Natural killer cell (primary cell): Measurements from ENCODE around the gene NRBF2. TPM values are rescaled to one million over a fixed set of nuclear protein-coding genes. Genes with fewer than 3 reads are reported as not detected.

Experiments
- ATAC-seq, 3 donors: fragments of 150-1000 bp in 2 of 3; fragments of 200-7000 bp in 1 of 3; cut with Tn5 transposase; 1 replicate in 1 of 3; 2 replicates in 2 of 3; pipeline ENCODE4 v1.10.0; 2021; ENCODE audit warnings: mild to moderate bottlenecking in 2 of 3, moderate library complexity in 2 of 3
- DNase-seq, 2 donors: peaks; one replicate each; pipeline versions ENCODE4 v3.0.0 to v3.0.0-alpha.2; 2013 to 2021; ENCODE audit warnings: mixed read lengths in 1 of 2
- H3K27ac ChIP-seq: one replicate; pipeline ENCODE4 v1.5.1; 2013; ENCODE audit warnings: mild to moderate bottlenecking, low read length
- H3K27me3 ChIP-seq: one replicate; pipeline ENCODE4 v1.6.1; 2013; ENCODE audit warnings: low read length; ENCODE audit not compliant: control insufficient read depth, insufficient read depth
- H3K36me3 ChIP-seq: one replicate; pipeline ENCODE4 v1.6.1; 2013; ENCODE audit warnings: low read length; ENCODE audit not compliant: control insufficient read depth, insufficient read depth
- H3K4me1 ChIP-seq: one replicate; pipeline ENCODE4 v1.6.1; 2013; ENCODE audit warnings: low read length; ENCODE audit not compliant: control insufficient read depth, insufficient read depth
- H3K4me3 ChIP-seq: one replicate; pipeline ENCODE4 v1.5.1; 2013; ENCODE audit warnings: low read length
- H3K9me3 ChIP-seq: one replicate; pipeline ENCODE4 v1.6.1; 2013; ENCODE audit warnings: low read length; ENCODE audit not compliant: control insufficient read depth, insufficient read depth
- H3K27ac Mint-ChIP-seq, 2 donors: one replicate each; pipeline ENCODE4 v1.8.0; 2022; ENCODE audit warnings: mild to moderate bottlenecking in 2 of 2, mixed read lengths in 2 of 2, moderate library complexity in 1 of 2
- H3K27me3 Mint-ChIP-seq, 2 donors: one replicate each; pipeline ENCODE4 v1.8.0; 2022; ENCODE audit warnings: low read depth in 2 of 2, mixed read lengths in 2 of 2
- H3K36me3 Mint-ChIP-seq: one replicate; pipeline ENCODE4 v1.8.0; 2022; ENCODE audit warnings: mixed read lengths
- H3K4me1 Mint-ChIP-seq, 2 donors: one replicate each; pipeline ENCODE4 v1.8.0; 2022; ENCODE audit warnings: mixed read lengths in 2 of 2
- H3K4me3 Mint-ChIP-seq: one replicate; pipeline ENCODE4 v1.8.0; 2022; ENCODE audit warnings: mild to moderate bottlenecking, moderate library complexity, mixed read lengths
- H3K9me3 Mint-ChIP-seq, 2 donors: one replicate each; pipeline ENCODE4 v1.8.0; 2022; ENCODE audit warnings: mixed read lengths in 2 of 2
- CTCF ChIP-seq: fragments of 200-600 bp; IDR thresholded peaks from one replicate; pipeline ENCODE4 v1.8.0; 2022; ENCODE audit warnings: antibody characterized with exemption
- WGBS: methylation state at CpG from one replicate; pipeline ENCODE4 v1.1.7; 2013; ENCODE audit warnings: missing lambda C conversion rate; ENCODE audit not compliant: insufficient coverage; 5-methylcytosine and 5-hydroxymethylcytosine counted together
- intact Hi-C: fragments of 100-400 bp; cut with micrococcal nuclease; formaldehyde crosslinking; loops from one replicate; pipeline ENCODE4 v1.14.2; 2022
- total RNA-seq, 4 donors: library from RNA; stranded (reverse); fragments of 120-200 nt in 1 of 4; gene quantifications; one replicate each; pipeline versions ENCODE4 v1.2.3 to v1.2.4, GENCODE V29; 2013 to 2022

NRBF2 gene
- total RNA-seq, 3 donors from 2014 or later (not counting 1 experiment from before 2014, with no cell fraction given): 17.7 to 21.3 (median 18.2) TPM

- H3K4me1 ChIP-seq: no peaks in the 10 kb centered on the region
- intact Hi-C loops: no loop called here
- H3K36me3 Mint-ChIP-seq: peaks cover 12% of the 10 kb centered on the region
- H3K36me3 ChIP-seq: peaks cover 76% of the 10 kb centered on the region
- no peaks in the 10 kb centered on the region for H3K27me3 Mint-ChIP-seq
- H3K27ac Mint-ChIP-seq: no peak overlapping the region
- no peak for ATAC-seq
- no peak overlapping the region for H3K4me3 Mint-ChIP-seq
- TF ChIP-seq CTCF: no peak
- WGBS: 94% methylated on average over 1 of the region's 2 CpGs
- H3K4me1 Mint-ChIP-seq: peaks cover 0 to 4% of the 10 kb centered on the region in 2 donors
- H3K9me3 ChIP-seq: no peaks in the 10 kb centered on the region
- H3K9me3 Mint-ChIP-seq: no peaks in the 10 kb centered on the region
- H3K27ac ChIP-seq: no peak overlapping the region
- no peaks in the 10 kb centered on the region for H3K27me3 ChIP-seq
- no peak for DNase-seq
- H3K4me3 ChIP-seq: no peak overlapping the region
These were observed 64.4 kb downstream of the NRBF2 start for GRCh38 chr10:63197344-63198092.

GRCh38 chr10:63199716-63200115 lies 66.6 kb downstream of the NRBF2 start:
- 100% methylated on average over 1 of the region's 2 CpGs for WGBS

GRCh38 chr10:63200431-63200830 lies 67.3 kb downstream of the NRBF2 start:
- no peak for ATAC-seq
- Mint-ChIP-seq H3K4me3 (no peak overlapping the region), H3K4me1 (peaks cover 13 to 18% of the 10 kb centered on the region in 2 donors), H3K27ac (no peak overlapping the region), H3K27me3 (no peaks in the 10 kb centered on the region), H3K9me3 (no peaks in the 10 kb centered on the region), H3K36me3 (no peaks in the 10 kb centered on the region)
- WGBS: 86% methylated on average over 5 of the region's 6 CpGs
- no peaks in the 10 kb centered on the region for H3K9me3 ChIP-seq
- H3K4me3 ChIP-seq: no peak overlapping the region
- no peak for DNase-seq
- H3K27me3 ChIP-seq: no peaks in the 10 kb centered on the region
- H3K27ac ChIP-seq: no peak overlapping the region
- TF ChIP-seq CTCF: no peak
- intact Hi-C loops: loop anchor here (10.0 kb wide), 1 partner anchor 264 kb away; the partner anchor contains the start of gene JMJD1C
- no peaks in the 10 kb centered on the region for H3K4me1 ChIP-seq
- H3K36me3 ChIP-seq: peaks cover 66% of the 10 kb centered on the region

More at GRCh38 chr10:63199716-63200115, 66.6 kb downstream of the NRBF2 start:
- Mint-ChIP-seq H3K27me3 (no peaks in the 10 kb centered on the region), H3K9me3 (no peaks in the 10 kb centered on the region), H3K4me3 (no peak overlapping the region), H3K4me1 (peaks cover 7 to 11% of the 10 kb centered on the region in 2 donors), H3K36me3 (no peaks in the 10 kb centered on the region), H3K27ac (no peak overlapping the region)
- Histone ChIP-seq H3K4me1 (no peaks in the 10 kb centered on the region), H3K27me3 (no peaks in the 10 kb centered on the region), H3K36me3 (peaks cover 63% of the 10 kb centered on the region), H3K4me3 (no peak overlapping the region), H3K9me3 (no peaks in the 10 kb centered on the region), H3K27ac (no peak overlapping the region)
- intact Hi-C loops: loop anchor here (10.0 kb wide), 1 partner anchor 265 kb away; the partner anchor contains the start of gene JMJD1C
- DNase-seq: no peak
- TF ChIP-seq CTCF: no peak
- ATAC-seq: no peak
